IPS-18a (cell line): ENCODE results near the gene ACYP1.

ENCODE experiments used
- H3K27ac ChIP-seq: one replicate; pipeline ENCODE4 v1.5.1; 2013; ENCODE audit warnings: low read length
- H3K27me3 ChIP-seq: one replicate; pipeline ENCODE4 v1.6.1; 2013; ENCODE audit warnings: mild to moderate bottlenecking, low read length; ENCODE audit not compliant: control insufficient read depth, insufficient read depth
- H3K36me3 ChIP-seq: one replicate; pipeline ENCODE4 v1.6.1; 2013; ENCODE audit warnings: low read depth, low read length; ENCODE audit not compliant: control insufficient read depth
- H3K4me1 ChIP-seq: one replicate; pipeline ENCODE4 v1.6.1; 2013; ENCODE audit warnings: low read depth, low read length; ENCODE audit not compliant: control insufficient read depth
- H3K4me3 ChIP-seq: one replicate; pipeline ENCODE4 v1.5.1; 2013; ENCODE audit warnings: low read length
- H3K9ac ChIP-seq: one replicate; pipeline ENCODE4 v1.6.1; 2013; ENCODE audit warnings: mild to moderate bottlenecking, low read length, moderate library complexity
- H3K9me3 ChIP-seq: one replicate; pipeline ENCODE4 v1.6.1; 2013; ENCODE audit warnings: low read depth, low read length; ENCODE audit not compliant: control insufficient read depth

The ACYP1 gene

DNA sequence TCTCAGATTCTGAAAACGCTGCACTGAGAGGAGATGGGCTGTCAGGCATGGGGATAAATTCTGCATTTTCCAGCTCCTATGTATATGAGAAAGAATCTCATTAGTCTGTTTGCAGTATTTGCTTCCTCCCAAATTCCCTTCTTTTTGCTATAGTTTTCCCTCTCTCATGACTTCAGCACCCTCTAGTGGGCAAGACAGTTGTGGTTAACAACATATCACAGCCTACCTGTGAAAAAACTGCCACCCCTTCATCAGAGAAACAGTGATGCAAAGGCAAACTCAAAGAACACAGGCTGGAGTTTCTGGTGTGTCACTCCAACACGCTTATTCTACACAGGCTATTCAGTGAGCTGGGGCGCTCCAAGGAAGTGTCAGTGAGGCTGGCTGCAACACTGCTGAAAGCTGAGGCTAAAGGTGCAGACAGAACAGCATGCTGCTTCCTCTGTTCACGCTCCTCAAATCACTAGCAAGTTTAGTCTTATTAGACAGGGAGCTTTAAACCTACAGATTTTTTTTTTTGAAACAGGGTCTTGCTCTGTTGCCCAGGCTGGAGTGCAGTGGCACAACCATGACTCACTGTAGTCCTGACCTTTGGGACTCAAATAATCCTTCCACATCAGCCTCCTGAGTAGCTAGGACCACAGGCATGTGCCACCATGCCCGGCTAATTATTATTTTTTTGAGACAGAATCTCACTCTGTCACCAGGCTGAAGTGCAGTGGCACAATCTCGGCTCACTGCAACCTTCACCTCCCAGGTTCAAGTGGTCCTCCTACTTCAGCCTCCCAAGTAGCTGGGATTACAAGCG is 24.9 kb upstream of the ACYP1 start:
- Histone ChIP-seq H3K4me1 (no peaks in the 10 kb centered on the region), H3K27ac (no peak overlapping the region), H3K36me3 (peaks cover 52% of the 10 kb centered on the region), H3K9ac (no peak overlapping the region), H3K4me3 (no peak overlapping the region), H3K9me3 (no peaks in the 10 kb centered on the region), H3K27me3 (no peaks in the 10 kb centered on the region)

DNA sequence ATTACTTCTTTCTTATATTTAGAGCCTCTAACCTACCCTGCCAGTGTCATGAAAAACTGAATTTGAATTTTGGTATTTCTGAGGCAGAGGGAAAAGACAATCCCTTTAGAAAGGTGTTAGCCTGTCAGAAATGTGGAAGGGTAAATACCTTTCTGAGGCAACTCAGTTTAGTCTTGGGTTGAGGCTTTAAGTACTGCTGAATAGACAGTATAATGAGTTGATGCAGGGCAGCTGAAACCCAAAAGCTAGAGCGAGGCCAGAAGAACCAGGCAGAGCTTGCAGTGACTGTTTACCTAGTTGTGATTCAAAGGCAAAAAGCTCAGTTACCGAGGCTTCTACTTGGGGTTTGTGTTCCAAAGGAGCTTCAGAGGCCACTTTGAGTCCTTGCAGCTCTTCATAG is 24.3 kb upstream of the ACYP1 start:
- no peak overlapping the region for H3K9ac ChIP-seq
- no peaks in the 10 kb centered on the region for H3K4me1 ChIP-seq
- no peak overlapping the region for H3K4me3 ChIP-seq
- H3K9me3 ChIP-seq, result no peaks in the 10 kb centered on the region
- H3K36me3 ChIP-seq, result peaks cover 56% of the 10 kb centered on the region
- no peak overlapping the region for H3K27ac ChIP-seq
- H3K27me3 ChIP-seq, result no peaks in the 10 kb centered on the region

GRCh38 chr14:75084513-75084912 is 20.7 kb upstream of the ACYP1 start:
- Histone ChIP-seq H3K9me3 (no peaks in the 10 kb centered on the region), H3K4me3 (no peak overlapping the region), H3K27ac (no peak overlapping the region), H3K36me3 (peaks cover 55% of the 10 kb centered on the region), H3K27me3 (no peaks in the 10 kb centered on the region), H3K9ac (no peak overlapping the region), H3K4me1 (no peaks in the 10 kb centered on the region)

GRCh38 chr14:75083271-75083670 is 19.4 kb upstream of the ACYP1 start:
- Histone ChIP-seq H3K27ac (no peak overlapping the region), H3K4me3 (no peak overlapping the region), H3K9ac (no peak overlapping the region), H3K27me3 (no peaks in the 10 kb centered on the region), H3K9me3 (no peaks in the 10 kb centered on the region), H3K4me1 (no peaks in the 10 kb centered on the region), H3K36me3 (peaks cover 53% of the 10 kb centered on the region)

GRCh38 chr14:75081660-75082229 is 17.9 kb upstream of the ACYP1 start:
- Histone ChIP-seq H3K27ac (no peak overlapping the region), H3K36me3 (peaks cover 37% of the 10 kb centered on the region), H3K9ac (no peak overlapping the region), H3K4me1 (no peaks in the 10 kb centered on the region), H3K9me3 (no peaks in the 10 kb centered on the region), H3K27me3 (no peaks in the 10 kb centered on the region), H3K4me3 (no peak overlapping the region)

GRCh38 chr14:75079521-75079920 is 15.7 kb upstream of the ACYP1 start:
- Histone ChIP-seq H3K9me3 (no peaks in the 10 kb centered on the region), H3K9ac (no peak overlapping the region), H3K4me3 (no peak overlapping the region), H3K27me3 (no peaks in the 10 kb centered on the region), H3K36me3 (peaks cover 19% of the 10 kb centered on the region), H3K27ac (no peak overlapping the region), H3K4me1 (no peaks in the 10 kb centered on the region)

GRCh38 chr14:75077794-75078193 is 14.0 kb upstream of the ACYP1 start:
- no peak overlapping the region for H3K27ac ChIP-seq
- H3K4me3 ChIP-seq, result no peak overlapping the region
- peaks cover 4% of the 10 kb centered on the region for H3K36me3 ChIP-seq
- no peak overlapping the region for H3K9ac ChIP-seq
- no peaks in the 10 kb centered on the region for H3K4me1 ChIP-seq
- H3K9me3 ChIP-seq, result no peaks in the 10 kb centered on the region
- no peaks in the 10 kb centered on the region for H3K27me3 ChIP-seq

DNA sequence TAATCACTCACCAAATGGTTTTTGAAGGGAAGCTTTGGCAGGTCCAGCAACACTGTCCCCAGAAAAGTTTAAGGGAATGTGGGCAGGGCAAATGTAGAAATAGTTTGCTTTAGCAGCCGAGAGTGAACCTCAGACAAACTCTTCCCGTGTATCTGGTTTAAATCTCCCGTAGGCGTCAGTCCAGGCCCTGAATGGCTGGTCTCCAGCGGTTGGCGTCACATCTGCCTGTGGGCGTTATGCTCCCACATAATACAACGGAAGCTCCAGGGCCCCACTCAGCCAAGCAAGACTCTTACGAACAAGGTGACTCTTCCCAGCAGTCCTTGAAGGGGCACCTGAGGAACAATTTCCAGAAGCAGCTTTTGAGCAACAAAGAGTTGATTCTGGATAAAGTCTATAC is 6.6 kb upstream of the ACYP1 start:
- Histone ChIP-seq H3K27ac (no peak overlapping the region), H3K9me3 (no peaks in the 10 kb centered on the region), H3K4me1 (no peaks in the 10 kb centered on the region), H3K27me3 (no peaks in the 10 kb centered on the region), H3K4me3 (no peak overlapping the region), H3K36me3 (no peaks in the 10 kb centered on the region), H3K9ac (no peak overlapping the region)

DNA sequence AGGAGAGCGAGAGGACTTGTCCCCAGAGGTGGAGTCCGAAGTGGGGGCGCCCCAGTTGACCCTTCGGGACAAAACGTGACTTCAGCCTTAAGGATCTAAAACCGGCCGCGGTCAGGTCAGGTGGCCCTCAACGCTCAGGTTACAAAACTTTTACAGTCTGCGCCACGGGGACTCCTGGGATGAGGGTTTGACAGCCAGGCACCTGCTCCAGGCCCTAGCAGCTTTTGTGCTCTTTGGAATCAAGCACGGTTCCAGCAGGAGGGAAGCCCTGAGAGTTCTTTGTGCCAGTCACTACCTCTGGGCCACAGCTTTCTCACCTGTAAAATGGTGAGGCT is 6.0 kb upstream of the ACYP1 start:
- no peaks in the 10 kb centered on the region for H3K9me3 ChIP-seq
- H3K4me1 ChIP-seq, result no peaks in the 10 kb centered on the region
- H3K27me3 ChIP-seq, result no peaks in the 10 kb centered on the region
- peak overlapping the region; percentile 96 for H3K9ac ChIP-seq
- peak overlapping the region; percentile 14 for H3K27ac ChIP-seq
- peak overlapping the region; percentile 93 for H3K4me3 ChIP-seq
- H3K36me3 ChIP-seq, result no peaks in the 10 kb centered on the region

GRCh38 chr14:75069121-75069810 is 5.4 kb upstream of the ACYP1 start, which contains the start of gene ZC2HC1C:
ZC2HC1C (plus strand) TSS chr14:75069641; CDS start chr14:75070574, 933 bp downstream.
- Histone ChIP-seq H3K4me1 (no peaks in the 10 kb centered on the region), H3K36me3 (no peaks in the 10 kb centered on the region), H3K4me3 (peak within 1 kb of the TSS; percentile 93), H3K27me3 (no peaks in the 10 kb centered on the region), H3K9me3 (no peaks in the 10 kb centered on the region), H3K9ac (peak within 1 kb of the TSS; percentile 96), H3K27ac (peak within 1 kb of the TSS; percentile 89)

- Histone ChIP-seq H3K9me3 (no peaks in the 10 kb centered on the region), H3K9ac (peak overlapping the region; percentile 96), H3K4me3 (peak overlapping the region; percentile 93), H3K27ac (peak overlapping the region; percentile 89), H3K36me3 (no peaks in the 10 kb centered on the region), H3K27me3 (no peaks in the 10 kb centered on the region), H3K4me1 (no peaks in the 10 kb centered on the region)
These were observed 4.7 kb upstream of the ACYP1 start for GRCh38 chr14:75068294-75069120.
